Stomach (tissue), 9 donors: ENCODE measurements around the gene NLGN1. TPM values are rescaled to one million over a fixed set of nuclear protein-coding genes. Genes with fewer than 3 reads are reported as not detected.

Experiments used
- DNase-seq, 2 donors: peaks; one replicate each; pipeline versions ENCODE4 v3.0.0 to v3.0.0-alpha.2; 2013 to 2019
- H3K27ac ChIP-seq, 5 donors: fragments of 200-600 bp in 4 of 5; sonication (generic) in 4 of 5; one replicate each; pipeline ENCODE4 v1.5.1; 2013 to 2019; ENCODE audit warnings: mild to moderate bottlenecking in 1 of 5, moderate library complexity in 1 of 5
- H3K27me3 ChIP-seq, 3 donors: fragments of 200-600 bp; sonication (generic); one replicate each; pipeline ENCODE4 v1.5.1; 2017 to 2019; ENCODE audit warnings: mixed run types in 1 of 3
- H3K36me3 ChIP-seq, 4 donors: fragments of 200-600 bp; sonication (generic); 1 replicate in 3 of 4; 2 replicates in 1 of 4; pipeline ENCODE4 v1.5.1; 2016 to 2019
- H3K4me1 ChIP-seq, 4 donors: fragments of 200-600 bp; sonication (generic); one replicate each; pipeline ENCODE4 v1.5.1; 2016 to 2019
- H3K4me3 ChIP-seq, 4 donors: fragments of 200-600 bp; sonication (generic) in 3 of 4; one replicate each; pipeline ENCODE4 v1.5.1; 2016 to 2019; ENCODE audit warnings: mild to moderate bottlenecking in 1 of 4
- H3K9me3 ChIP-seq, 4 donors: fragments of 200-600 bp; sonication (generic); one replicate each; pipeline ENCODE4 v1.5.1; 2016 to 2019
- EP300 ChIP-seq: sonication (generic); formaldehyde crosslinking; IDR thresholded peaks from one replicate; pipeline ENCODE4 v1.6.1; 2017; ENCODE audit warnings: antibody characterized with exemption
- POLR2A ChIP-seq, 4 donors: fragments of 450-650 bp; IDR thresholded peaks; one replicate each; pipeline ENCODE4 v1.6.1; 2016; ENCODE audit warnings: antibody characterized with exemption in 4 of 4, control low read depth in 2 of 4, mild to moderate bottlenecking in 1 of 4, moderate library complexity in 1 of 4
- POLR2AphosphoS5 ChIP-seq, 3 donors: sonication (generic); formaldehyde crosslinking; IDR thresholded peaks; one replicate each; pipeline ENCODE4 v1.6.1; 2016; ENCODE audit warnings: antibody characterized with exemption in 3 of 3
- WGBS, 5 donors: extraction: QIAGEN DNeasy Blood & Tissue Kit in 3 of 5; methylation state at CpG; one replicate each; pipeline versions ENCODE4 v1.1.5 to v1.1.7; 2013 to 2018; 5-methylcytosine and 5-hydroxymethylcytosine counted together
- intact Hi-C: fragments of 100-400 bp; cut with DNase I; formaldehyde crosslinking; loops from one replicate; pipeline ENCODE4 v1.15.1; 2023; ENCODE audit warnings: low total_unique reads
- polyA plus RNA-seq, 3 donors: library from polyadenylated mRNA; stranded (reverse); fragments of 200-250 nt; gene quantifications; one replicate each; pipeline ENCODE4 v1.2.3, GENCODE V29; 2013
- total RNA-seq, 5 donors: library from RNA; depleted of rRNA; stranded (reverse); fragments of >200 nt; gene quantifications; one replicate each; pipeline versions ENCODE4 v1.1.0 to v1.2.3, GENCODE V29; 2014 to 2016
- TF ChIP-seq, protein P1 (sequence below), 7 experiments: fragments of 450-650 bp in 4 of 7; fragments of 200-600 bp in 3 of 7; sonication (generic) in 3 of 7; IDR thresholded peaks; one replicate each; pipeline ENCODE4 v1.5.1; 2016 to 2019; ENCODE audit warnings: antibody characterized with exemption in 7 of 7, control low read depth in 2 of 7, mild to moderate bottlenecking in 1 of 7
- donor health status: healthy with polysubstance abuse.
- donor health status: Bipolar disorder and iron deficiency.
- donor health status: healthy.

The NLGN1 gene
- total and polyA plus RNA-seq, 8 donors = 0.15 to 45.2 (median 4.8) TPM; not detected in 1

DNA sequence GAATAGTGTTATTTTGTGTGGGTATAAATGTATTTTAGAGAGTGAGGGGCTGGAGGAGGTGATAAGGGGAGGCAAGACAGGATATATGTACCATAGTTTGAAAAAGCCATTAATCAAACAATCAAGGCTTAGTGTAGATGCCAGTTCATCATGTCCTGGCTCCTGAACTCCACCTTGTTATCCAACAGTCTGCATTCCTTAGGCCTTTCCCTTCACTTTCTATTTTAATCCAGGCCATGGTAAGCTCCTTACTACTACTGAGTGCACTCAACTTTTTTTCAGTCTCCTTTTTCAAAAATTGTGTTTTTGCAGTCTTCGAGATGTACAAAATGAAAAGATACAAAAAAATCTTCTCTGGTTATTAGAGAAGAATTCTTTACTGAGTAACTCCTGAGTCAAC is 761.1 kb downstream of the NLGN1 start:
- intact Hi-C loops = no loop called here
- WGBS, 5 donors = 88 to 95% (median 91%) methylated on average over 1 of the region's 1 CpG
- no peak for TF ChIP-seq EP300
- TF ChIP-seq POLR2A (IDR thresholded peaks at IDR 0.05) = no peak
- no peak for TF ChIP-seq POLR2AphosphoS5 (IDR thresholded peaks at IDR 0.05)
- TF ChIP-seq, protein P1, sequence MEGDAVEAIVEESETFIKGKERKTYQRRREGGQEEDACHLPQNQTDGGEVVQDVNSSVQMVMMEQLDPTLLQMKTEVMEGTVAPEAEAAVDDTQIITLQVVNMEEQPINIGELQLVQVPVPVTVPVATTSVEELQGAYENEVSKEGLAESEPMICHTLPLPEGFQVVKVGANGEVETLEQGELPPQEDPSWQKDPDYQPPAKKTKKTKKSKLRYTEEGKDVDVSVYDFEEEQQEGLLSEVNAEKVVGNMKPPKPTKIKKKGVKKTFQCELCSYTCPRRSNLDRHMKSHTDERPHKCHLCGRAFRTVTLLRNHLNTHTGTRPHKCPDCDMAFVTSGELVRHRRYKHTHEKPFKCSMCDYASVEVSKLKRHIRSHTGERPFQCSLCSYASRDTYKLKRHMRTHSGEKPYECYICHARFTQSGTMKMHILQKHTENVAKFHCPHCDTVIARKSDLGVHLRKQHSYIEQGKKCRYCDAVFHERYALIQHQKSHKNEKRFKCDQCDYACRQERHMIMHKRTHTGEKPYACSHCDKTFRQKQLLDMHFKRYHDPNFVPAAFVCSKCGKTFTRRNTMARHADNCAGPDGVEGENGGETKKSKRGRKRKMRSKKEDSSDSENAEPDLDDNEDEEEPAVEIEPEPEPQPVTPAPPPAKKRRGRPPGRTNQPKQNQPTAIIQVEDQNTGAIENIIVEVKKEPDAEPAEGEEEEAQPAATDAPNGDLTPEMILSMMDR (IDR thresholded peaks at IDR 0.05) = no peak

DNA sequence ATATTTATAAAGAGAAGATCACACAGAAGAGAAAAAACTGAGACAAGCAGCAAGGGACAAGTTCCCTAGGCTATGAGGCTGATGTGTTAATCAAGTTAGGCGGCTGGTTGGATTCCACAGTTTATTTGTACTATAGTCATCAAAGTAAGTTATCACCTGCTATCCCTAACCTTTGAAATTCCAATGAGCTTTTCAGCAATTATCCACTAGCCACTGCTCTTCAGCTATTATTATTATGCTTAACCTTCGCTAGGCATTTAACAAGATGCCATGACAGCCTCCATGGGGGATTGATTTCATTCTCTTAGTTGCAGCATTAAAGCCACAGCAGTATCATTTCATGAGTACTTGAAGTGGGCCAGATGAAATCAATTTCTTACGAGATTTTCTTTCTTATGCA is 762.1 kb downstream of the NLGN1 start:
- H3K27me3 ChIP-seq = no peaks in the 10 kb centered on the region
- no peak for DNase-seq
- TF ChIP-seq, protein P1 (IDR thresholded peaks at IDR 0.05) = no peak
- TF ChIP-seq EP300 = no peak
- no peak for TF ChIP-seq POLR2A (IDR thresholded peaks at IDR 0.05)
- no peak for TF ChIP-seq POLR2AphosphoS5 (IDR thresholded peaks at IDR 0.05)
- H3K27ac ChIP-seq = no peak overlapping the region
- H3K4me1 ChIP-seq = no peaks in the 10 kb centered on the region
- intact Hi-C loops = no loop called here
- H3K9me3 ChIP-seq = peaks cover 3 to 6% (median 5%) of the 10 kb centered on the region in 4 donors
- WGBS, 5 donors = 79 to 91% (median 89%) methylated on average over 3 of the region's 3 CpGs
- no peak overlapping the region for H3K4me3 ChIP-seq
- H3K36me3 ChIP-seq = no peaks in the 10 kb centered on the region

More for the DNA sequence above, 761.1 kb downstream of the NLGN1 start:
- H3K9me3 ChIP-seq = peaks cover 0 to 5% (median 0%) of the 10 kb centered on the region in 4 donors
- DNase-seq = no peak
- H3K4me3 ChIP-seq = no peak overlapping the region
- H3K4me1 ChIP-seq = no peaks in the 10 kb centered on the region
- H3K27ac ChIP-seq = no peak overlapping the region
- H3K36me3 ChIP-seq = no peaks in the 10 kb centered on the region
- no peaks in the 10 kb centered on the region for H3K27me3 ChIP-seq

DNA sequence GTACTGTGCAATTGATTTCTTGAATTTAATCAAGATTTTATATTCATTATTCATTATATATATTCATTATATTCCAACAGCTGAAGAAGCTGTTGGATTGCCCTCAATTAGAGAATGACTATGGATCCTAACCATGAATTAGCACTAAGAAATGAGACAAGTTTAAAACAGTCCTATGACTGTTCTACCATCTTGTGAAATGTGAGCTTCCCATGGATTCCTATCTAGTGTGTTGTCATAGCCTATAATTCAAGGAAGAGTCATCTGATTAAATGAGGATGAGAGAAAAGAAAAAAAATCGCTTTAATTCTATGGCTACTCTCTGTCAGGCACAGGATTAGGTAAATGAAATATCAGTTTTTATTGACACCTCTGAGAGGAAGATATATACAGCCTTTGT is 765.0 kb downstream of the NLGN1 start:
- Histone ChIP-seq H3K27ac (no peak overlapping the region), H3K27me3 (no peaks in the 10 kb centered on the region), H3K4me1 (no peaks in the 10 kb centered on the region), H3K9me3 (peaks cover 3 to 13% (median 9%) of the 10 kb centered on the region in 4 donors), H3K36me3 (no peaks in the 10 kb centered on the region), H3K4me3 (no peak overlapping the region)
- 88 to 96% (median 91%) methylated on average over 1 of the region's 1 CpG for WGBS, 5 donors
- no peak for DNase-seq
- no peak for TF ChIP-seq EP300
- TF ChIP-seq POLR2A (IDR thresholded peaks at IDR 0.05) = no peak
- TF ChIP-seq POLR2AphosphoS5 (IDR thresholded peaks at IDR 0.05) = no peak
- intact Hi-C loops = no loop called here

DNA sequence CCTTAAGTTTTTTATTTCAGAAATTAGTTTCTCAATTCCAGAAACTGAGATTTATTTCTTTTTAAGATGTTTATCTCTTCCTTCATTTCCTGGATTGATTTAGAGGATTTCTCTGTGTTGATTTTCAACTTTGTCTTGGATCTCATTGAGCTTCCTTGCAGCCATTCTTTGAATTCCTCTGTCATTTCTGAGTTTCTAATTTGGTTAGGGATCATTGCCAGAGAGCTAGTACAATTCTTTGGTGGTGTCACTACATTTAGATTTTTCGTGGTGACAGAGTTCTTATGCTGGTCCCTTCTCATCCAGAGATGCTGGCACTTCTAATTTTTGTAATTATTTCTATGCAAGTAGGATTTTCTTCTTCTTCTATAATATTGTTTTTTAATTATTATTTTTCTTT is 770.5 kb downstream of the NLGN1 start:
- TF ChIP-seq, protein P1 (IDR thresholded peaks at IDR 0.05) = no peak
- no peak for TF ChIP-seq EP300
- TF ChIP-seq POLR2AphosphoS5 (IDR thresholded peaks at IDR 0.05) = no peak
- no peak for TF ChIP-seq POLR2A (IDR thresholded peaks at IDR 0.05)
- Histone ChIP-seq H3K4me1 (no peaks in the 10 kb centered on the region), H3K4me3 (no peak overlapping the region), H3K27me3 (no peaks in the 10 kb centered on the region), H3K9me3 (peaks cover 3 to 13% (median 9%) of the 10 kb centered on the region in 4 donors), H3K36me3 (no peaks in the 10 kb centered on the region), H3K27ac (no peak overlapping the region)
- 37 to 72% (median 63%) methylated on average over 1 of the region's 1 CpG for WGBS, 5 donors
- no peak for DNase-seq
- intact Hi-C loops = no loop called here

DNA sequence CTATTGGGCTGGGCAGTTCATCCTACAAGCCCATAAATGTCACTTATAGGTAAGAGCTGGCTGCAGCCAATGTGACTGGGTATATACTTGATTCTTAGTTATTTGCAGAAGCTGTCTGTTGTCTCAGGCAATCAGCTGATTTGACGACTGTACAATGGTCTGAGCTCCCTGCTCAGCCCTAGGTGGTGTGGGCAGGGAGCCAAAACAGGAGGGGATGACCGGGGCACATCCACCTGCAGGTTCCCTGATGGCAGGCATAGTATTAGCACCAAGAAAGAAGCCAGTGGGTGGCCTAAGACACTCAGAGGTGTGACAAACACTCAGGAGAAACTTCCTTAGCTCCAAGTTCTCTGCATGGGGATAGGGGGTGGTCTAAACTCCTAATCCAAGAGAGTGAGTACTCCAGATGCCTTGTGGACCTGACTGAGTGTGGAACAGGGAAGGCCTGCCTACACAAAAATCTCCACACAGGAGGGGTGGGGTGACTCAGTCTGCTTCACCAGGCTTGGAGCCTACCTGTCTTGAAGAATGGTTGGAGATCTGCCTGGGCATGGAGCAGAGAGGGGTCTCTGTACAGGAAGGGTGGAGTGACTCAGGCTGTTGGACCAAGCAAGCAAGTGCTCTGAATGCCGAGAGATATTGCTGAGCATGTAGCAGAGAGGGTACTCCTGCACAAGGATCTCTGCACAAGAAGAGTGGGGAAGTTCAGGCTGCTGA is 771.2 kb downstream of the NLGN1 start:
- no peak for TF ChIP-seq EP300
- TF ChIP-seq POLR2AphosphoS5 (IDR thresholded peaks at IDR 0.05) = no peak
- no peak for TF ChIP-seq POLR2A (IDR thresholded peaks at IDR 0.05)
- TF ChIP-seq, protein P1 (IDR thresholded peaks at IDR 0.05) = no peak
- intact Hi-C loops = no loop called here
- Histone ChIP-seq H3K4me1 (no peaks in the 10 kb centered on the region), H3K36me3 (no peaks in the 10 kb centered on the region), H3K9me3 (peaks cover 3 to 13% (median 6%) of the 10 kb centered on the region in 4 donors), H3K27me3 (no peaks in the 10 kb centered on the region), H3K4me3 (no peak overlapping the region), H3K27ac (no peak overlapping the region)
- 63 to 81% (median 65%) methylated on average over 3 of the region's 3 CpGs for WGBS, 5 donors
- DNase-seq = no peak
